SK-N-SH (cell line): ENCODE measurements around the gene DNM2. TPM values are rescaled to one million over a fixed set of nuclear protein-coding genes. Genes with fewer than 3 reads are reported as not detected.

ENCODE experiments used
- CTCF ChIA-PET: fragments of 300-600, 350-600 bp; formaldehyde crosslinking; extraction: SDS; loops from one replicate; lab custom pipeline; 2021; lab: Yijun Ruan, JAX
- POLR2A ChIA-PET: fragments of 350-600 bp; sonication (Branson Sonifier 250); formaldehyde crosslinking; extraction: SDS; loops from one replicate; lab custom pipeline; 2020; ENCODE audit warnings: antibody characterized with exemption, inconsistent platforms; lab: Yijun Ruan, JAX
- DNase-seq: peaks from one replicate; pipeline ENCODE4 v3.0.0; 2012
- H2AFZ ChIP-seq: fragments of 200-600 bp; sonication (generic); 2 replicates; pipeline ENCODE4 v1.8.1; 2016; ENCODE audit warnings: antibody characterized with exemption, mild to moderate bottlenecking, low read depth
- H3F3A ChIP-seq: fragments of 200-600 bp; sonication (generic); replicated peaks from 2 replicates; pipeline ENCODE3; 2016; ENCODE audit warnings: antibody characterized with exemption, mild to moderate bottlenecking; ENCODE audit not compliant: insufficient read depth
- H3K27ac ChIP-seq, 2 experiments: fragments of 200-500 bp in 1 of 2; fragments of 200-600 bp in 1 of 2; sonication (Bioruptor generic) in 1 of 2; sonication (generic), shearing (Covaris generic) in 1 of 2; 2 replicates each; pipeline versions ENCODE4 v1.5.1 to v1.6.1; 2014 to 2016; ENCODE audit warnings: low read depth in 2 of 2, inconsistent platforms in 1 of 2, low read length in 1 of 2, mild to moderate bottlenecking in 1 of 2, mixed read lengths in 1 of 2
- H3K27me3 ChIP-seq: fragments of 200-600 bp; sonication (generic), shearing (Covaris generic); 2 replicates; pipeline ENCODE4 v1.6.1; 2016; ENCODE audit warnings: mixed run types; ENCODE audit not compliant: insufficient read depth
- H3K36me3 ChIP-seq, 2 experiments: fragments of 200-500 bp in 1 of 2; fragments of 200-600 bp in 1 of 2; sonication (Bioruptor generic) in 1 of 2; sonication (generic) in 1 of 2; replicated peaks in 1 of 2; 2 replicates each; pipeline versions ENCODE3 to v1.5.1; 2014 to 2016; ENCODE audit warnings: low read length in 1 of 2, mild to moderate bottlenecking in 1 of 2; ENCODE audit not compliant: insufficient read depth in 2 of 2, control insufficient read depth in 1 of 2
- H3K4me1 ChIP-seq, 2 experiments: fragments of 200-500 bp in 1 of 2; fragments of 200-600 bp in 1 of 2; sonication (Bioruptor generic) in 1 of 2; sonication (generic), shearing (Covaris generic) in 1 of 2; 2 replicates each; pipeline versions ENCODE4 v1.5.1 to v1.6.1; 2014 to 2016; ENCODE audit warnings: low read depth in 1 of 2, low read length in 1 of 2, mixed run types in 1 of 2; ENCODE audit not compliant: insufficient read depth in 2 of 2, control insufficient read depth in 1 of 2
- H3K4me2 ChIP-seq: fragments of 200-600 bp; sonication (generic), shearing (Covaris generic); 2 replicates; pipeline ENCODE4 v1.6.1; 2017; ENCODE audit warnings: mixed run types
- H3K4me3 ChIP-seq, 2 experiments: fragments of 200-500 bp in 1 of 2; fragments of 200-600 bp in 1 of 2; sonication (Bioruptor generic) in 1 of 2; sonication (generic), shearing (Covaris generic) in 1 of 2; 2 replicates each; pipeline versions ENCODE4 v1.5.1 to v1.8.1; 2014 to 2016; ENCODE audit warnings: low read depth in 2 of 2, inconsistent platforms in 1 of 2, low read length in 1 of 2, mild to moderate bottlenecking in 1 of 2, mixed read lengths in 1 of 2, moderate library complexity in 1 of 2
- H3K79me2 ChIP-seq: fragments of 200-600 bp; sonication (generic); 2 replicates; pipeline ENCODE4 v1.8.1; 2017; ENCODE audit warnings: mild to moderate bottlenecking; ENCODE audit not compliant: insufficient read depth
- H3K9ac ChIP-seq: fragments of 200-600 bp; sonication (generic); 2 replicates; pipeline ENCODE4 v1.6.1; 2017; ENCODE audit warnings: mixed run types
- H3K9me2 ChIP-seq: fragments of 200-600 bp; sonication (generic); 2 replicates; pipeline ENCODE4 v1.6.1; 2017; ENCODE audit warnings: mixed run types
- H3K9me3 ChIP-seq: fragments of 200-600 bp; sonication (generic); 2 replicates; pipeline ENCODE4 v1.6.1; 2017; ENCODE audit warnings: mixed run types, mild to moderate bottlenecking, moderate library complexity
- H4K20me1 ChIP-seq: fragments of 200-600 bp; sonication (generic); 2 replicates; pipeline ENCODE4 v1.6.1; 2017; ENCODE audit warnings: mild to moderate bottlenecking, mixed run types; ENCODE audit not compliant: insufficient read depth
- EZH2phosphoT487 ChIP-seq: fragments of 200-600 bp; sonication (generic); IDR thresholded peaks from 2 replicates; pipeline ENCODE4 v1.6.1; 2017; ENCODE audit warnings: low read depth, mixed run types, mild to moderate bottlenecking, antibody characterized with exemption, moderate library complexity, borderline replicate concordance
- FOXJ3 ChIP-seq: sonication (generic); formaldehyde crosslinking; IDR thresholded peaks from 2 replicates; pipeline ENCODE4 v1.5.1; 2020; ENCODE audit warnings: mild to moderate bottlenecking, missing genetic modification reagents
- FOXM1 ChIP-seq: IDR thresholded peaks from 2 replicates; pipeline ENCODE4 v1.4.0; 2012; ENCODE audit warnings: low read depth, mild to moderate bottlenecking
- GATA2 ChIP-seq: sonication (generic); formaldehyde crosslinking; IDR thresholded peaks from 2 replicates; pipeline ENCODE4 v1.5.0; 2020; ENCODE audit warnings: mild to moderate bottlenecking, missing genetic modification reagents
- MEF2A ChIP-seq: IDR thresholded peaks from 2 replicates; pipeline ENCODE4 v1.4.0; 2012; ENCODE audit warnings: low read depth, borderline replicate concordance
- MXI1 ChIP-seq: IDR thresholded peaks from 2 replicates; pipeline ENCODE4 v1.6.1; 2012; ENCODE audit warnings: mild to moderate bottlenecking, low read depth, low read length, improper control_type of control experiment
- NFIC ChIP-seq: IDR thresholded peaks from 2 replicates; pipeline ENCODE4 v1.4.0; 2012; ENCODE audit warnings: borderline replicate concordance
- NRF1 ChIP-seq: IDR thresholded peaks from 2 replicates; pipeline ENCODE4 v1.6.1; 2012; ENCODE audit warnings: low read depth, mild to moderate bottlenecking, low read length
- POLR2AphosphoS5 ChIP-seq: IDR thresholded peaks from 2 replicates; pipeline ENCODE4 v1.6.1; 2012; ENCODE audit warnings: low read depth, low read length
- RAD21 ChIP-seq: IDR thresholded peaks from 2 replicates; pipeline ENCODE4 v1.6.1; 2012; ENCODE audit warnings: mild to moderate bottlenecking, low read length
- RCOR1 ChIP-seq: fragments of 150-350 bp; IDR thresholded peaks from 2 replicates; pipeline ENCODE4 v1.6.1; 2017; ENCODE audit warnings: antibody characterized with exemption, low read length
- RFX5 ChIP-seq: IDR thresholded peaks from 2 replicates; pipeline ENCODE4 v1.6.1; 2012; ENCODE audit warnings: mild to moderate bottlenecking, improper control_type of control experiment, low read length
- RXRA ChIP-seq: IDR thresholded peaks from 2 replicates; pipeline ENCODE4 v1.4.0; 2012; ENCODE audit warnings: low read depth, mild to moderate bottlenecking, borderline replicate concordance
- SIN3A ChIP-seq: IDR thresholded peaks from 2 replicates; pipeline ENCODE4 v1.6.1; 2012; ENCODE audit warnings: low read depth, mild to moderate bottlenecking, low read length, moderate library complexity, borderline replicate concordance
- TAF1 ChIP-seq: IDR thresholded peaks from 2 replicates; pipeline ENCODE4 v1.6.1; 2012; ENCODE audit warnings: low read depth, mild to moderate bottlenecking, low read length, moderate library complexity, borderline replicate concordance
- TCF12 ChIP-seq: IDR thresholded peaks from 2 replicates; pipeline ENCODE4 v1.4.0; 2012
- WGBS: methylation state at CpG from one replicate; pipeline ENCODE4 v1.1.6; 2017; ENCODE audit warnings: low lambda C conversion rate; 5-methylcytosine and 5-hydroxymethylcytosine counted together
- polyA plus RNA-seq, 3 experiments: library from polyadenylated mRNA; depleted of rRNA; stranded (reverse); fragments of >200 nt; gene quantifications; 2 replicates each; pipeline ENCODE4 v1.2.3, GENCODE V29; 2012
- TF ChIP-seq, protein P1 (sequence below): IDR thresholded peaks from 2 replicates; pipeline ENCODE4; 2012
- TF ChIP-seq, protein P2 (sequence below): fragments of 150-350 bp; IDR thresholded peaks from 2 replicates; pipeline ENCODE4 v1.6.1; 2017; ENCODE audit warnings: antibody characterized with exemption, low read length, low read depth, borderline replicate concordance
- TF ChIP-seq, protein P3 (sequence below): IDR thresholded peaks from 2 replicates; pipeline ENCODE4 v1.4.0; 2012; ENCODE audit warnings: low read depth, borderline replicate concordance

Gene DNM2
- polyA plus RNA-seq, 1 of the 3 experiments (the other 2 are of a cell fraction): 52.5 TPM

DNA sequence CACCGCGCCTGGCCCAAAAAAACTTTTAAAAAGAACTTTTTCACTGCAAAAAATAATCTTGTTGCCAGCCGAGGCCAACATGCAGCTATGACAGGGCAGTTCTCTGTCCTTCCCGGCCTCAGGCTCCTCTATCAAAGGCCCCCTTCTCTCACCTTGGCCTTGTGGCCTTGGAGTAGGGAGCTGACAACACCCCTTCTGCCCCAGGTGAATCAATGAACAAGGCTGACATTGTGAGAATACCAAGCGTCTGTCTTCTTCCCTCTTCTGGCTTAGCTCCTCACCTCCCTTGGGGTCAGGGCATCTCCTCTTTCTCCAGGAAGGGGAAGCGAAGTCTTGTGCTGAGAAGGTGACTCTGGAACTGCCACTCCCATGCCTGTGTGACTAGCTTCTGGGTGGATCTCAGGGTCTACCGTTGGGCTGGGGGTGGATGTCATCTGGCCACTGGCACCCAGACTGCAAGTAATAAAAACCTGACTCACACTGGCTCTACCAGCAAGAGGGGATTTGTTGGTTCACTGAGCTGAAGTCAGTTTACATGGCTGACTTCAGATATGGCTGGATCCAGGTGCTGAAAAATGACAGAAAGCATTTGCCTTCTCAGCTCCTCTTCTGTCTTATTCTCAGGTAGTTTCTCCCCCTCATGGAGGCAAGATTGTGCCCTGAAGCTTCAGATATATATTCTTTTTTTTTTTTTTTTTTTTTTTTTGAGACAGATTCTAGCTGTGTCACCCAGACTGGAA lies 136.6 kb downstream of the DNM2 start:
- 66% methylated on average over 7 of the region's 7 CpGs for WGBS
- POLR2A ChIA-PET: interaction anchor here (1.7 kb wide), 1 partner anchor 19 kb away, joined by 8 read pairs; the partner anchor contains the start of gene TMED1
- H4K20me1 ChIP-seq: no peaks in the 10 kb centered on the region

More for the DNA sequence above, 136.6 kb downstream of the DNM2 start:
- TF ChIP-seq SIN3A: no peak
- TF ChIP-seq RCOR1: no peak
- TF ChIP-seq, protein P1, sequence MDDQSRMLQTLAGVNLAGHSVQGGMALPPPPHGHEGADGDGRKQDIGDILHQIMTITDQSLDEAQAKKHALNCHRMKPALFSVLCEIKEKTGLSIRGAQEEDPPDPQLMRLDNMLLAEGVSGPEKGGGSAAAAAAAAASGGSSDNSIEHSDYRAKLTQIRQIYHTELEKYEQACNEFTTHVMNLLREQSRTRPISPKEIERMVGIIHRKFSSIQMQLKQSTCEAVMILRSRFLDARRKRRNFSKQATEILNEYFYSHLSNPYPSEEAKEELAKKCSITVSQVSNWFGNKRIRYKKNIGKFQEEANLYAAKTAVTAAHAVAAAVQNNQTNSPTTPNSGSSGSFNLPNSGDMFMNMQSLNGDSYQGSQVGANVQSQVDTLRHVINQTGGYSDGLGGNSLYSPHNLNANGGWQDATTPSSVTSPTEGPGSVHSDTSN: no peak
- no peak for TF ChIP-seq FOXJ3
- no peak for TF ChIP-seq RXRA
- TF ChIP-seq MEF2A: no peak
- TF ChIP-seq RAD21: no peak
- TF ChIP-seq, protein P2, sequence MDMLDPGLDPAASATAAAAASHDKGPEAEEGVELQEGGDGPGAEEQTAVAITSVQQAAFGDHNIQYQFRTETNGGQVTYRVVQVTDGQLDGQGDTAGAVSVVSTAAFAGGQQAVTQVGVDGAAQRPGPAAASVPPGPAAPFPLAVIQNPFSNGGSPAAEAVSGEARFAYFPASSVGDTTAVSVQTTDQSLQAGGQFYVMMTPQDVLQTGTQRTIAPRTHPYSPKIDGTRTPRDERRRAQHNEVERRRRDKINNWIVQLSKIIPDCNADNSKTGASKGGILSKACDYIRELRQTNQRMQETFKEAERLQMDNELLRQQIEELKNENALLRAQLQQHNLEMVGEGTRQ: no peak
- TF ChIP-seq, protein P3, sequence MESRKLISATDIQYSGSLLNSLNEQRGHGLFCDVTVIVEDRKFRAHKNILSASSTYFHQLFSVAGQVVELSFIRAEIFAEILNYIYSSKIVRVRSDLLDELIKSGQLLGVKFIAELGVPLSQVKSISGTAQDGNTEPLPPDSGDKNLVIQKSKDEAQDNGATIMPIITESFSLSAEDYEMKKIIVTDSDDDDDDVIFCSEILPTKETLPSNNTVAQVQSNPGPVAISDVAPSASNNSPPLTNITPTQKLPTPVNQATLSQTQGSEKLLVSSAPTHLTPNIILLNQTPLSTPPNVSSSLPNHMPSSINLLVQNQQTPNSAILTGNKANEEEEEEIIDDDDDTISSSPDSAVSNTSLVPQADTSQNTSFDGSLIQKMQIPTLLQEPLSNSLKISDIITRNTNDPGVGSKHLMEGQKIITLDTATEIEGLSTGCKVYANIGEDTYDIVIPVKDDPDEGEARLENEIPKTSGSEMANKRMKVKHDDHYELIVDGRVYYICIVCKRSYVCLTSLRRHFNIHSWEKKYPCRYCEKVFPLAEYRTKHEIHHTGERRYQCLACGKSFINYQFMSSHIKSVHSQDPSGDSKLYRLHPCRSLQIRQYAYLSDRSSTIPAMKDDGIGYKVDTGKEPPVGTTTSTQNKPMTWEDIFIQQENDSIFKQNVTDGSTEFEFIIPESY: no peak
- TF ChIP-seq TAF1: no peak
- no peak for TF ChIP-seq MXI1
- no peak for TF ChIP-seq POLR2AphosphoS5
- no peak for TF ChIP-seq NFIC
- no peak for TF ChIP-seq GATA2
- TF ChIP-seq FOXM1: no peak
- TF ChIP-seq EZH2phosphoT487: no peak
- no peak for TF ChIP-seq RFX5
- no peak for TF ChIP-seq TCF12
- no peak for TF ChIP-seq NRF1
- Histone ChIP-seq H3K4me3 (no peak overlapping the region), H3K9ac (no peak overlapping the region), H3K9me3 (no peaks in the 10 kb centered on the region), H3K4me1 (no peaks in the 10 kb centered on the region), H3K79me2 (no peaks in the 10 kb centered on the region), H3K4me2 (no peak overlapping the region), H2AFZ (no peak overlapping the region), H3K27me3 (no peaks in the 10 kb centered on the region), H3K27ac (no peak overlapping the region), H3K36me3 (no peaks in the 10 kb centered on the region), H3F3A (peaks cover 6% of the 10 kb centered on the region), H3K9me2 (no peaks in the 10 kb centered on the region)
- no peak for DNase-seq
- CTCF ChIA-PET: interaction anchor here (0.6 to 5.4 kb wide), 13 partner anchors 10 to 90 kb away, joined by 3 to 51 read pairs (median 3); partner anchors contain the start of genes CARM1 and TMED1
